ENCODE results near the gene CAMKK1.

CAMKK1 gene

GRCh38 chr17:3893003-3893719 lies at the start of gene CAMKK1:
Gene CAMKK1 (minus strand): TSS chr17:3893053. CDS start chr17:3885687, 7,366 bp downstream.
- DNase-seq, result peak; percentile 84

- no peak for DNase-seq
Measured at GRCh38 chr17:3940965-3941698, 48.3 kb upstream of the CAMKK1 start.

DNA sequence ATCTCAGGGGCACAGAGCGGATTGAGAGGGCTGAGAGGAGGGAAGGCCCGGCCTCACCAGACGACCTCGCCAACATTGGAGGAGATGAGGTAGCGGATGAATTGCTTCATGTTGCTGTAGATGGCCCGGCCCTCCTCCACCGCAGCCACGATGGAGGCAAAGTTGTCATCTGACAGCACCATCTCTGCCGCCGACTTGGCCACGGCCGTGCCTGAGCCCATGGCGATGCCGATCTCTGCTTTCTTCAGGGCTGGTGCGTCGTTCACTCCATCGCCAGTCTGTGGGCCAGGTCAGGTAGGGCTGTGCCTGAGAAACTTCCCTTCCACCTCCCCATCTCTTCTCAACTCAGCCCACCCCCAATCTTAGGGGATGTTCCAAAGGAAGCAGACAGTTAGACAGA lies 44.5 kb upstream of the CAMKK1 start:
- no peak for DNase-seq

GRCh38 chr17:3935825-3936355 lies 43.0 kb upstream of the CAMKK1 start:
- no peak for DNase-seq

GRCh38 chr17:3935140-3935542 lies 42.3 kb upstream of the CAMKK1 start:
- DNase-seq, result peak; percentile 16

- no peak for DNase-seq
Measured at GRCh38 chr17:3929764-3930163, 36.9 kb upstream of the CAMKK1 start.

DNA sequence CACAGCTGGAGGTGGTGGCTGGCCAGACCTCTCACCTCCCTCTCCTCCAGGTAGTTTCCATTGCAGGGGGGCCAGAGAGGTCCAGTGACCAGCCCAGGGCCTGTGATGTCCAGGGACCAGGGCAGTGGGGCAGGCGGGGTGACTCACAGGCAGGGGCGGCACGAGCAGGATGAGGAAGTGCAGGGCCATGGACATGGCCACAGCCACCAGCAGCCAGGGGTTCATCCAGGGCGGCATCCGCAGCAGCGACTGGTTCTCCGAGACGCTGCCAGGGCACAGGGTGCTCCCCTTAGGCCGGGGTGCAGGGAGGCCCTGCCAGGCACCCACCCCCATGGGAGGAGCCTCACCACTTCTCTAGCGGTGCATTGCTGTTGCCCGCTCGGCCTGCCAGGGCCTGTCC lies 36.3 kb upstream of the CAMKK1 start:
- no peak for DNase-seq

DNA sequence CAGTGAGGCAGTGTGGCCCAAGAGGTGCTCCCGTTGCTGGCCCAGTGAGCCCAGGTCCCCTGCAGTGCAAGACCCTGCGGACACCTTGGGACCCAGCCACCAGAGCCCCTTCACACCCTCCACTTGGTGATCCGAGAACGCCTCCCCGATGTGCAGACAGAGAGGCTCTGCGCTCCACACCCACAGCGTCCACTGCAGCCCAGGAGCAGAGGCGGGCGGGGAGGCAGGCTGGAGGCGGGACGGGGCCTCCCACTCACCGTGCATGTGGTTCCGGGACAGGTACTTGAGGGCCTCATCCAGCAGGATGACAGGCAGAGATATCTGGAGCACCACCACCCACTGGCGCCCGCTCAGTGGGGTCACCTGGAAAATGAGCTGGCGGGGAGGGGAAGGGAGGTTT lies 35.6 kb upstream of the CAMKK1 start:
- DNase-seq, result no peak

GRCh38 chr17:3927628-3928340 lies 34.9 kb upstream of the CAMKK1 start:
- DNase-seq, result no peak

GRCh38 chr17:3926860-3927627 lies 34.2 kb upstream of the CAMKK1 start:
- DNase-seq, result no peak

DNA sequence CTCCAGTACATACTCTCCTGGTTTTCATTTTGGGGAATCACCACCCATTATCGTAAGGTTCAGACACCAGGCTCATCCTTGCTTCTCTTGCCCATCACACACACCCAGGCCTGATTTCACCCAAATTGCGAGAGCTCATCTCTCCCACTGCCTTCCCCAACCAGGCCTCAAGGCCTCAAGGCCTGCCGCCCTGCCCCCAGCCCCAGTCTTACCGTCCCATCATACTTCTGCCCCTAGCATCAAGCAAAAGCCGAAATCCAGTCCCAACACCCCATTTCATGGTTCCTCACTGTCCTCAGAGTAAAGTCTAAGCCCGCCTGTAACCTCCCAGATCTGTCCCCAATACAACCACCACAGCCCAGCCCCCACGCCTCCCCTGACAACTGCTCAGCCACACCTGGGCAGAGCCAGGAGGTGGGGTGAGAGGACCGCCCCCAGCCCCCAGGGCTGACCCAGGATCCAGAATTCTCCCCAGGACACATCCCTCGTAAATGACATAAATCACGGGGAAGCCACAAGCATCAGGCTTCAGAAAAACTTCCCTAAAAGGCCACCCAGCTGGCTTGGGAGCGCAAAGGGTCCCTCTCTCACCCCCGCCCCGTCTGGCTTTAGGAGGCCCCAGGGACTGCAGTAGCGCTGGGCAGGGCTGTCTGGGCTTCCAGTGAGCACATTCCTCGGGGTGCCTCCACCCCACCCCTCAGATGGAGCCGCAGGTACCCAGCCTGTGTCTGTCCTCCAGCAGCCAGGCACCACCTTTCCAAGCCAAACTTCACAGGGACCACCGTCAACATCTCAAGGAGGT lies 33.0 kb upstream of the CAMKK1 start:
- DNase-seq, result no peak

GRCh38 chr17:3924512-3925350 lies 31.9 kb upstream of the CAMKK1 start:
- DNase-seq, result no peak

GRCh38 chr17:3923466-3924190 lies 30.8 kb upstream of the CAMKK1 start:
- no peak for DNase-seq

DNA sequence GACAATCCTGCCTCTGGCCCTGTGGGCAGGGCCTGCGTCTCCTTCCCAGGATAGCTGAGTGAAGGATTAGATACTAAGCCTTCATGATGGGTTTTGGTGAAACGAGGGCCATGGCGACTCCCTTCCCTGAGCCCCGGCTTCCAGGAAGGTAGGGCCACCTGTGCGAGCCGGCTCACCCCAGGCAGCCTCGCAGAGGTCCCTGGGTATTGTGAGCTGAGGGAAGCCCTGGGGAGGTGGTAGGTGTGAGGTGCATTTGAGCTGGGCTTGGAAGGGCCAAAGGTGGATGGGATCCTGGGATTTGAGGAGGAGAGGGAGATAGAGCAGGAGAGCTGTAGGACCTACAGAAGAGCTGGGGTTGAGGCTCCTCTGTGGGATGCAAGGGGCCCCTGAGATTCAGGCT lies 29.9 kb upstream of the CAMKK1 start:
- DNase-seq, result no peak

DNA sequence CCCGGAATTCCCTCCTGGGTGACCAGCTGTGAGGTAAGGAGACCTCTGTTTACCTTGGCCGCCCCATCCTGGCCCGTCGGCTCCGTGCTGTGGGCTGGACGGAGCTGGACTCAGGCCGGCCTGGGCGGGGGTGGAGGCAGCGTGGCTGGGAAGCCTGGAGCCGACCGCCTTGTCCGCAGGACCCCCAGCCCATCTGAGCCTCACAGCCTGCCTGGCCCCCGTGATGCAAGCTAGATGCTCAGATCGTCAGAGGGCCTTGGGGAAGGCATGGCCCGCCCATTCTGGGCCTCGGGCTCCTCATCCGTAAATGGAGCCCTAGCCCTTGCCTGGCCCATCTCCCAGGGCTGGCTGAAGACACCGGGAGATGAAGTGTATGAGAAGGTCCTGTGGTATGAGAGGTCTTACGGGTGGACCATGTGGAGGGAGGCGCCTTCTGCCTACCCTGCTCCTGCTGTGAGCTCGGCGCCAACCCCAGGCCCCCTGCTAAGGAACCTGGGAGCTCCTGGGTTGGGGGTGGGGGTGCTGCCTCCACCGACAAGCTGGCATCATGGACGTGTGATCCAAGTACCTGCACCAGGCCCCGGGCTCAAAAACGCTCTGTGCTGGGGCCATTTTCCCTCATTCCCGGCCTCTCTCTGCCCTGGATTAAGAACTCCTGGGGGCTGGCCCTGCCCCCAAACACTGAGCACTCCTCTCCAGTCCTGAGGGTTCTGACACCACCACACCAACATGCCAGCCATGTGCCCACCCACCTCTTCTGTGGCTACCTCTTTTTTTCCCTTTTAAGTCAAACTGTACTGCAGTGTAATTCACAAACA lies 28.9 kb upstream of the CAMKK1 start:
- DNase-seq, result no peak

GRCh38 chr17:3921006-3921405 lies 28.2 kb upstream of the CAMKK1 start:
- peak; percentile 2 for DNase-seq

DNA sequence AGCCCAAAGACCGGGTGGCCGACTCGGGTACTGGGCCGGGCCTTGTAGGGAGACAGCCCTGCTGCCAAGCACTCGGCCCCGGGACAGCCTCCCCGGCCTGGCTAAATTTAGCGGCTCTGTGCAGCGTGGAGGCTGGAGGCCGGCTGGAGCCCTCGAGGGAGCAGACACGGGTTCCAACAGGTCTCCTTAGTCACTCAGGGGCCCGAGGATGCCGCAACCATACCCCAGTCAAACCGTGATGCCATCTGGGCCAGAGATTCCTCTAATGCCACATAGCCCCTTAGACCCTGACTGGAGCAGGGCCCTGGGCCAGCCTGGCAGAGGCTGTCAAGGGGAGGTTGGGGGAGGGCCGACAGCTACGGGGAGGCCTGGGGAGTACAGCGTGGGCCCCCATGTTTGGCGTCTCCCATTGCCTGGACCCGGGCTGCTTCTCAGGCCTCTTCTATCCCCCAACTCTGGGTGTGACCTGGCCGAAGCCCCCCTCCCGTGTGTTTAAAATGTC lies 26.3 kb upstream of the CAMKK1 start:
- DNase-seq, result no peak

DNA sequence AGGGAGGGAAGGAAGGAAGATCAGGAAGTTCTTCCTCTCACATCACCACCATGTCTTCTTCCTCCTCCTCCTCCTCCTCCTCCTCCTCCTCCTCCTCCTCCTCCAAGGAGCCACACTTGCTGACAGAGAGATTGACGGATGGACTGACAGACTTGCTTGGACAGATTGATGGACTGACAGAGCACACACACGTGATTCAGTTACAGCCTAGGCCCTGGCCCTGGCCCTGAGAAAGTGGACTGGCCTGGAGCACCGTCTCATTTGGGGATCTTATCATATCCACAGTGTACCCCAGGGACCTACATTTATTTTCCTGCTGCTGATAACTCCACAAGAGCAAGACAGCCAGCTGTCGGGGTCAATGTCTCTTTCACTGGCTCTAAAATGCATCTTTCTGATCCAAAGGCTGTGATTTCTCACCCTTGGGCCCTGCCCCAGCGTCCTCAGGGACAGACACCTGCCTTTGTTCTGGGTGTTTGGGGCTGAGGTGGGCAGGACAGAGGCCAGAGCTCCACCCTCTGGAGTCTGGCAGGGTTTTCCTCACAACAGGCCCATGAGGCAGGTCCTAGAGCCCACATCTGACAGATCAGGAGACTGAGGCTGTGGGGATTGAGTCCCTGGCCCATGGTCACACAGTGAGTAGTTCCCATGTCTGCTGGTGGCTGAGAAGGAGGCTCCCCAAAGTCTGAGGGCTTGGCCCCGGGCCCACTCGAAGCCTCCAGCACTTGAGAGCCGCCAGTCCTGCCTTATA lies 25.7 kb upstream of the CAMKK1 start:
- DNase-seq, result no peak

Data from kidney glomerular epithelial cell (primary cell).